Stimulated activated CD4-positive, alpha-beta T cell treated with anti-CD3 and anti-CD28 coated beads, Interleukin-1b, Interleukin-23, amount 100 ng/mL, for 48 hours (primary cell): ENCODE data around the gene FMN1.

ENCODE experiments used
- DNase-seq: peaks from one replicate; pipeline ENCODE4 v3.0.0-alpha.2; 2020

Gene FMN1

DNA sequence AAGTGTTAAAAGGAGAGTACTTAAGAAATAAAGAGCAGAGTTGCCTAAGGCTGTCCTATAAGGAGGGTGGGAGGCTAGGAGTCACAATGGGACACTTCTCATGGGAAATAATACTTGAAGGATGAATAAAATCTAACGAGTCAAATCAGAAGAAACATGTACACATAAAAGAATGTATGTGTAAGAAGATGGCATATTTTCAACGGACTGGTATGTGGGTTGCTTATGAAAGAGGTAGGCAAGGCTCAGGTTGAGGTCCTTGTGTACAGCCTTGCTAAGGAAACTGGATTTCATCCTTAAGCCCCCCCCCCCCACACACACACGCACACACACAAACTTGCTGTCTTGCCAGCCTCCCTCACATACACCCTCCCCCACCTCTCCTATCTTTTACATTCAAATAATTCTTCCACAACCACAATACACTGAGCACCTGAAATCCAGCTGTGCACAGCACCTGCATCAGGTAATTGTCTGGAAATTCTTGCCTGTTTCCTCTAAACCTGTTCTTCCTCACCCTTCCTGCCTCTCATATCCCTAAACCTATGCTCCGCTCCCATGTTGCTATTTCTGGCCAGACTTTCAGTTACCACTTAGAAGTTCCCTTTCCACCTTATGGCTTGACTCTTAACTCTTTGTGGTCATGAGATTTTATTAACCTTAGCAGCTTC, 79.2 kb downstream of the FMN1 start:
- no peak for DNase-seq

- DNase-seq, result no peak
These were observed 80.2 kb downstream of the FMN1 start for GRCh38 chr15:33114374-33114717.

- DNase-seq, result no peak
These were observed 80.7 kb downstream of the FMN1 start for GRCh38 chr15:33113666-33114373.

DNA sequence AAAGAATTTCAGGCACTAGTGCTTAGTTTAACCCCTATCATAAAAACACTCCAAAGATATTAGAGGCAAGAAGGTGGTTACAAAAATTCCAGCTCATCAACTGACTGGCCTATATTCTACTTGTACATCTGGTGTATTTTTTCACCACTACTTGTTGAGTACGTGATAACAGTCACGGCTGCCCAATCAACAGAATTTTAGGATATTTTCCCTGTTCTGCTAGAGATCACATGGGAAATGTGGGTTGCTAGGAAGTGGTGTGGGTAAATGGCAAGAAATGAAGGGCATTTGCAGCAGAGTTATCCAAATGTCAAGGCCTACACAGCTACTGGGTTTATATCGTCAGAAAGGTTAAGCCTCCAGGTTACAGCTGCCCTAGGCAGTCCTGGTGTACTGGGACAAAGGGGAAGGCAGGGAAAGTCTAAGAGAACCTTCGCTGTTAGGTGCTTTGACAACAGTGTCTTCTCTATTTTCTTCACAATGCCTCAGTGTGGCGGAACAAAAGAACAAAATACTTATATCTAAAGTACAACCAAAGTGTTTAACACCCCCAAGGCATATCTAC, 81.9 kb downstream of the FMN1 start:
- DNase-seq, result no peak

DNA sequence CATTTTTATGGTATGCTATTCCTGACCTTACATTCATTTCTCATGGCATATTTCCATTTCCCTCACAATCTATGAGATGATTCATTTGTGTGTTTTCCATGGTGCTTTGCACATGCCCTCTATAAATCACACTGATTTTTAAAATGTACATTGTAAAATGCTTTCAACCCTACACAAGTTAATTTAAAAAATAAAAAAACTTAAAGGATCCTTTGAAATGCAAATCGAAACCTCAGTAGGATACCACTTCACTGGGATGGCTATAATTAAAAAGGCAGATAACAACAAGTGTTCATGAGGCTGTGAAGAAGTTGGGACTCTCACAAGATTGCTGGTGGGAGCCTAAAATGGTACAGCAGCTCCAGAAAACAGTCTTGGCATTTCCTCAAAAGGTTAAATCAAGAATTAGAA, 83.5 kb downstream of the FMN1 start:
- no peak for DNase-seq

DNA sequence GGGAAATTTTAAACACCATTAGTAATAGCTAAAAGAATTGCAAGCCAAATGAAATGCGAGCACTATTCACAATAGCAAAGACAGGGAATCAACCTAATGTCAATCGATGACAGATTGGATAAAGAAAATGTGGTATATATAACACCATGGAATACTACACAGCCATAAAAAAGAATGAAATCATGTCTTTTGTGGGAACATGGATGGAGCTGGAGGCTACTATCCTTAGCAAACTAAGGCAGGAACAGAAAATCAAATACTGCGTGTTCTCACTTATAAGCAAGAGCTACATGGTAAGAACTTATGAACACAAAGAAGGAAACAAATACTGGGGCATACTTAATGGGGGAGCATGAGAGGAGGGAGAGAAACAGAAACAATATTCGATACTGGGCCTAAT, 85.2 kb downstream of the FMN1 start:
- DNase-seq, result no peak

GRCh38 chr15:33108518-33108917, 86.0 kb downstream of the FMN1 start:
- DNase-seq, result no peak

- DNase-seq, result no peak
These were observed 86.6 kb downstream of the FMN1 start for GRCh38 chr15:33107950-33108349.

DNA sequence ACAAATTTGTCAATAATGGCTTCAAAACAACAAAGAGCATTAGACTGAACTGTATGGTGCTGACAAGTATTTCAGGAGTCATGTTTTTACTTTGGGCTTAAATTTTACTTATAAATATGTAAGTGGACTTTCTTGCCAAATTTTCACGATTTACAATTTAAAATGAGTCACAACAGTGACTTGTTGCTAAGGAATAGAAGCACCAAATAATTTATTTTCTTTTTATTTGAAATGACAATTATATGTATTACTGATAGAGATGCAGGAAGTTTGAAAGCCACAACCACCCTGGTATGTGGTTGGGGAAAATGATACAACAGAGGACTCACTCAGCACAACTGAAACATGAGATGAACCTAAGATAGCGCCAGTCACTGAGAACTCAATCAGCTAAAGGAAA, 90.3 kb downstream of the FMN1 start:
- DNase-seq, result peak; percentile 25

DNA sequence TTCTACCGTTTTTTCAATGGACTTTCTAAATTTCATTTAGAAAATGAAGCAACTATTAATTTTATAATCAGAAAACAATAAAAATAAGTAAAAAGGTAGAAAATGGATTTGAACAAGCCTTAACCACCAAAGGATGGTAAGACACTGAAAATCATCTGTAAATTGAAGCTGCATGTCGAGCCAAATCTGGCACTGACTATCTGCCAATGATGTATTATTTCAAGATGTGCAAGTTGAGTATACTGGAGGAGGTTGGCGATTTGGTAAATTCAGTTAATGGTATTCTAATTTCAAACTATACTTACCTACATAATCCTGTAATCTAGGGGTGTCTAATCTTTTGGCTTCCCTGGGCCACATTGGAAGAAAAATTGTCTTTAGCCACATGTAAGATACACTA, 93.5 kb downstream of the FMN1 start:
- no peak for DNase-seq

GRCh38 chr15:33100314-33100713, 94.2 kb downstream of the FMN1 start:
- no peak for DNase-seq

GRCh38 chr15:33099739-33100138, 94.8 kb downstream of the FMN1 start:
- no peak for DNase-seq

DNA sequence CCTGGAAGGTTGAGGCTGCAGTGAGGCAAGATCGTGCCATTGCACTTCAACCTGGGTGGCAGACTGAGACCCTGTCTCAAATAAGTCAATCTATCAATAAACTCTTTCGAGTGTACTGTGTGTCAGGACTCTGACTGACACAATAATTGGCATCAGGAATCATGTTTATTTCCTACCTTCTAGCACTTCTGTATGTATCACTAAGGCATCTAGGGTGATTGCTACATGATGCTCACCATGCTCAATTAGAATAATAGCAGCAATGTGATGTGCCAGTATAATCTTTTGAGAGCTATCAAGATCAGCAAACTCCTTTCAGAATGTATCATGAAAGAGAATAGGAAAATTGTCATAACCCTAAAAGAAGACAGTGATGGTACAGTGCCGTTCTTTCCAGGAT, 95.3 kb downstream of the FMN1 start:
- DNase-seq, result no peak

- DNase-seq, result no peak
These were observed 96.1 kb downstream of the FMN1 start for GRCh38 chr15:33098094-33099058.

DNA sequence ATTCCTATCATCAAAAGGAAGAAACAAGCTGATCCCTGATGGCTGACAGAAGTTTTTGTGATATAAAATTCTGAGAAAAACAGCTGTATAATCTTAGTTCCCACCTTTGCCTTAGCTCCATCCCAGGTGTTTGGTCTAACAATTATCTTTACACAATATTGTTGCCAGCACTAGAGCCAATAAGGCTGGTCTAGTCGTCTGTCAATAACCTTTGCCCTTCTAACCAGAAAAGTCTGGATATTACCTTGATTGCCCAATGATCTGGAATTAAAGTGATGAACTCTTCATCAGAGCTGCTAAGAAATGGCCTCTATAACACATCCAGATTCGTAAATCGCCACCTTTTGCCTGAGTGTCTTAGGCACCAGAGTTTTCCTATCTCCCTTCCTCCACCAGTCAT, 98.4 kb downstream of the FMN1 start:
- no peak for DNase-seq

GRCh38 chr15:33095641-33096040, 98.9 kb downstream of the FMN1 start:
- DNase-seq, result no peak

DNA sequence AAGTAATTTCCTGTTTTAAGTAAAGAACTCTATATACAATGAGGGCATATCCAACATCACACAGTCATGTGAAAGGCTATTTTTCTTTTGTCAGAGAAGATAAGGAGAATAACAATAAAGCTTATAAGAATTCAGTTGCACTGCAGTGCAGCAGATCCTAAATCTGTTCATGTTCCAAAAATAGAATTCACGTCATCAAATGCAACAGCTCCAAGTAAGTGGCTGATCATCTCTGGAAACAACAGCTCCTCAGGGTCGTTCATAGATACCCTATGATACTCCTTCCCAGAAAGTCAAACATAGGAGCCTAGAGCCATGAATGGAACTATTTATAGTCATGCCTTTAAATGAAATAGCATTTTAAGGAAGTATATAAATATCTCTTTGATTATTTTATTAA, 100.2 kb downstream of the FMN1 start:
- DNase-seq, result no peak

DNA sequence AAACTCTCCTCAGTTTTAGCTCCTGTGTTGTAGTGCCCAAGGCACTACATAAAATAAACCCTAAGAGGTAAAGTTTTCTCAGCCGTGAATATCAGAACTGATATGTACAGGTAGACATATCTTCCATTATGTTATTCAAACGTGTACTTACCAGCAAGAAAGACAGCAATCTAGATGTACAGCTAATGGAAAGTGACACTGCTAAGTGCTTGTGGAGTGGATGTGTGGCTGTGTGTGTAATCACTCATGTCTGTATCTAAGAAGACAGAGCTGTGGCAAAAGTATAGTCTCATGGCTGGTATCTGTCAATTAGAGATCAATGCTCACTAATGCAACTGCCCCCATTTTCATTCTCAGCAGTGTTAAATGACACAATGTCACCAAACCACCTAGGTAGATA, 101.3 kb downstream of the FMN1 start:
- DNase-seq, result no peak

DNA sequence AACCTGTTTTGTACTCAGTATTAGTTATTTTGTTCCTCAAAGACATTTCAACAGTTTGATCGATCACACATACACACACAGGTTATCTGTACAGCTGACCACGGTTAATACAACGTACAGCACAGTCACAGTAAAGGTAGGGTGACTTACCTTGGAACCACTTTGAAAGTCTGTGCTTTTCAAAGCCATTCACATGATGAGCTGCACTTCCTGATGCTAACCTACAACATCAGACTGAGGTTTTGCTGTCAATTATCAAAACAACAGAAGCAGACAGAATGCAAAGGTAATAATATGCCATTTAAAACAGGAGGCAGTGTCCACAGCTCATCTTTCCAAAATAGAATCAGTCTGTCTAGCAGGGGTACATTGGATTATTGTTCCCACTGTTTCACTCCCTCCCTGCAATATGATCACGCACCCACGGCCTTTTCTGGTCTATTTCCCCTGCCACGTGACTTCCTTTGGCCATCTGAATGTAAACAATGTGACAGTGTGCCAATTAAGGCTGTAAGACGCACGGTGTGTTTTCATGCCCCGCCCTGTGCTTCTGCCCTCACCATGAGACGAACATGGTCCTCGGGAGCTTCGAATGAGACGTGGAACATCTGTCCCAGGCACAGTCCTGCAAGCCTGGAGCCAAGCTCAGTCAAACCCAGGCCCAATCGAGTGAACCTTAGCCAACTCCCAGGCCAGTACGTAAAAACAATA, 102.4 kb downstream of the FMN1 start:
- no peak for DNase-seq

DNA sequence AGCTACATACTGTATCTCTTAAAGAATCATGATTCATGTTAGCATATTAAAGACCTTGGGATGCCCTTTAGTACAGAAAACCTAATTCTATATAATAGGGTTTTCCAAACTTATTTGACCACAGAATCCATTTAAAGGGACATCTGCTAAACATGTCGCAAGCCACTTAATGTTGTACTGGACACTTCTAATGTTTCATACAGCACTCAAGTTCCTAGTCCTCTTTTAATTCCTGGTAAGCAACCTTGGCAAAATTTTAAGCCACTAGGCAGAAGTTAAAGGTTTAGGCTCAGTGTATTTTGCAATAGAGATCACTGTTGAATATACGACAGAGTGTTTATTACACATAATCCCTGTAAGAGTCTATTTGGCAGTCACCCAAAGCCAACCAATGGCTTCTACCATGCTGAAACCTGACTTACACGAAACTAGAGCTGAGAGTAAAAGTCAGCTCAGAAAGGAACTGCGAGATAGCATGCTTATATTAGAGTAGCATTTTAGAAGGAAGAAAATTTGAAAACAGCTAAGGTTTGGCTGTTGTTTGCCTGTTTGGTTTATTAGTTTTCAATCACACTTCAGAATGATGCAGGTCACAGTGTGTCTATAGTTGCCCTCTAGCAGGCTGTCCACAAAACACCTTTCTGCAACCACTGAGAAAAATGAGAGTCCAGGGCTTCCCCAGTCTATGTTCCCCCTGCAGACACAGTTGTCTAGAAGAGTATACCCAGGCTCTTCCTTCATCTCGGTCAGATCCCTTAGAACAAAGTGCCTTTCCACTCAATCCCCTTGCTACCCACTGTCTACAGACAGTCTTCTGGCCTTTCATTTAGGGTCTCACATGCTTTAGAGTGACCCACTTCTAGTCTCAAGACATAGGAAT, 104.4 kb downstream of the FMN1 start:
- no peak for DNase-seq

DNA sequence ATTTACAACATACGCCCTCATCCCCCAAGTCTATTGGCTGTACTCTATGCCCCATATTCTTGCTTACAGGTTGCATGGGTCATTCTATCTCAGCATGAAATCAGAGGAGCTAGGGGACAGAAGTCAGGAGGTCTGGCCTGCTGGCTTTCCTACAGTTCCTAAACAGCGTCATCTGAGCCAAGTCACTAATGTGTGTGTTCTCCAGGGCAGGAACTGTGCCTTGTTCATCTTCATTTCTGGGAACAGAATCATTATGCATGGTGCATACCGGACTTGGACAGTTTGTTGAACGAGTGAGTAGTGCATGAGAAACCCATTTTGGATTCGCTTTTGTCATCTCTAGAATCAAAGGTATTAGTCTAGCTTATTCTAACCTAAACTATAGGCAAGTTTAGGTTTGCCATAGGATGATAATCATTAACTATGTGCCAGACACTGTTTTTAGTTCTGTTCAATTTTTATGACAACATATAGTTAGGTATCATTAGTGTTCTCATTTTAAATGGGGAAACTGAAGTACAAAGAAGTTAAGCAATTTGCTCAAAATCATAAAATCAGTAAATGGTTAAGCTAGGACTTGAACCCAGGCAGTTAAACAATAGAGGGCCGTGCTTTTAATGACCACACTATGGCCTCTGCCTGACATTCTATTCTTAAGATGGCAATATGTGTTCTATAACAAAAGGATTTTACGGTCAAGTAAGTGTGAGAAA, 105.2 kb downstream of the FMN1 start:
- no peak for DNase-seq
